DMS114 treated with DMSO at 0.1 percent for 48 hours (cell line): ENCODE measurements around the gene SLC25A22.

Source experiments
- DNase-seq: peaks from one replicate; lab custom pipeline; 2025; ENCODE audit not compliant: unreplicated experiment; lab: John Stamatoyannopoulos, UW

SLC25A22 gene

GRCh38 chr11:823441-824291, 25.6 kb upstream of the SLC25A22 start:
- no peak for DNase-seq

GRCh38 chr11:821512-822371, 23.7 kb upstream of the SLC25A22 start:
- no peak for DNase-seq

GRCh38 chr11:820655-821511, 22.8 kb upstream of the SLC25A22 start:
- DNase-seq = no peak

- no peak for DNase-seq
Observed at GRCh38 chr11:819943-820649, 22.0 kb upstream of the SLC25A22 start.

- DNase-seq = peak; percentile 26
Observed at GRCh38 chr11:819129-819931, 21.2 kb upstream of the SLC25A22 start.

- no peak for DNase-seq
Observed at GRCh38 chr11:818396-819128, 20.5 kb upstream of the SLC25A22 start, which contains the start of gene PNPLA2. TSS of gene PNPLA2 (plus strand) at chr11:818914. CDS start at chr11:819719, 805 bp downstream.

GRCh38 chr11:816433-816779, 18.3 kb upstream of the SLC25A22 start:
- no peak for DNase-seq

GRCh38 chr11:815675-816432, 17.8 kb upstream of the SLC25A22 start:
- no peak for DNase-seq

GRCh38 chr11:813456-814096, 15.5 kb upstream of the SLC25A22 start:
- no peak for DNase-seq

GRCh38 chr11:813072-813455, 15.0 kb upstream of the SLC25A22 start:
- DNase-seq = no peak

- no peak for DNase-seq
Observed at GRCh38 chr11:812390-812789, 14.3 kb upstream of the SLC25A22 start.

GRCh38 chr11:811446-812245, 13.6 kb upstream of the SLC25A22 start:
- DNase-seq = no peak

- DNase-seq = no peak
Observed at GRCh38 chr11:810040-810567, 12.0 kb upstream of the SLC25A22 start.

GRCh38 chr11:809287-810039, 11.4 kb upstream of the SLC25A22 start, which contains the start of gene RPLP2:
TSS of gene RPLP2 (plus strand) at chr11:809967. CDS start at chr11:810235, 268 bp downstream.
- peak; percentile 86 for DNase-seq

GRCh38 chr11:808427-809286, 10.6 kb upstream of the SLC25A22 start:
- DNase-seq = no peak
